Measurements from ENCODE around the gene ZNF267. TPM values are rescaled to one million over a fixed set of nuclear protein-coding genes. Genes with fewer than 3 reads are reported as not detected.
A peak's percentile ranks its signal among the peaks of the same experiment; 100 is the strongest.

The ZNF267 gene
- total and polyA plus RNA-seq, 2 of the 13 experiments (the other 11 are each of a cell fraction or from before 2014, with no cell fraction given): 3.0 to 30.0 TPM

DNA sequence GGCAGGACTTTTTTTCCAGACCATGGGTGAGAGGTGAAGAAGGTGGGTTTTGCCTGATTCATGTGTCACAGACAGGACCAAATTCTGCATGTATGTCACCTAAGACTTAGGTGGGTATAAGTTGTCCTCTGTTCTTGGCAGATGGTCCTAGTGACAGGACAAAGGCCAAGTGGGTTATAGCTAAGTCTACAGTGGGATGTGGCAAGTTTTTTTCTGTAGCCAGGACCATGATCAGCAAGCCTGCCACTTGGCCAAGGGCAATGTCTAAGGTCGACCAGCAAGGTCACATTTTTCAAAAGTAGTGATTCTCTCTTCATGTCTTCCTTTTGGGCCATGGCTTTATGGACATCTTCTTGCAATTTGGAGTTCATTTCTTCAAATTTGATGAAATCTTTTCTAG lies 20.2 kb downstream of the ZNF267 start:
- WGBS (ENCODE audit: low lambda C conversion rate): 95% methylated on average over 1 of the region's 1 CpG

GRCh38 chr16:31897283-31897682 lies 23.7 kb downstream of the ZNF267 start:
- Histone ChIP-seq H3K4me1 (ENCODE audit: insufficient read depth, low read length) (no peaks in the 10 kb centered on the region), H4K20me1 (ENCODE audit: insufficient read depth, low read length) (no peaks in the 10 kb centered on the region), H3K27me3 (ENCODE audit: control insufficient read depth in 1 of 2, insufficient read depth in 2 of 2, low read length in 2 of 2) (no peaks in the 10 kb centered on the region), H3K4me3 (replicated peaks in 1 of 3; ENCODE audit: insufficient read depth in 1 of 3, low read depth in 2 of 3, low read length in 3 of 3) (no peak overlapping the region), H2AFZ (ENCODE audit: low read length) (no peak overlapping the region), H3K9me3 (ENCODE audit: low read length) (peaks cover 28% of the 10 kb centered on the region), H3K79me2 (ENCODE audit: insufficient read depth, low read length) (peaks cover 10% of the 10 kb centered on the region), H3K4me2 (ENCODE audit: low read depth, low read length) (no peak overlapping the region), H3K27ac (ENCODE audit: extremely low read length, insufficient read depth, low read length) (no peak overlapping the region), H3K9ac (ENCODE audit: insufficient read depth, low read depth, low read length) (no peak overlapping the region), H3K36me3 (replicated peaks in 1 of 2; ENCODE audit: control insufficient read depth in 1 of 2, insufficient read depth in 2 of 2, low read length in 2 of 2) (peaks cover 17 to 54% of the 10 kb centered on the region in 2 experiments)
- TF ChIP-seq, protein P1, sequence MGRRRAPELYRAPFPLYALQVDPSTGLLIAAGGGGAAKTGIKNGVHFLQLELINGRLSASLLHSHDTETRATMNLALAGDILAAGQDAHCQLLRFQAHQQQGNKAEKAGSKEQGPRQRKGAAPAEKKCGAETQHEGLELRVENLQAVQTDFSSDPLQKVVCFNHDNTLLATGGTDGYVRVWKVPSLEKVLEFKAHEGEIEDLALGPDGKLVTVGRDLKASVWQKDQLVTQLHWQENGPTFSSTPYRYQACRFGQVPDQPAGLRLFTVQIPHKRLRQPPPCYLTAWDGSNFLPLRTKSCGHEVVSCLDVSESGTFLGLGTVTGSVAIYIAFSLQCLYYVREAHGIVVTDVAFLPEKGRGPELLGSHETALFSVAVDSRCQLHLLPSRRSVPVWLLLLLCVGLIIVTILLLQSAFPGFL (CRISPR knock-in tag; IDR thresholded peaks at IDR 0.05): no peak
- TF ChIP-seq CHD4 (IDR thresholded peaks at IDR 0.05; ENCODE audit: borderline replicate concordance, low read length): peak; percentile 82; the same call in 1 of the 2 replicates
- TF ChIP-seq, protein P2, sequence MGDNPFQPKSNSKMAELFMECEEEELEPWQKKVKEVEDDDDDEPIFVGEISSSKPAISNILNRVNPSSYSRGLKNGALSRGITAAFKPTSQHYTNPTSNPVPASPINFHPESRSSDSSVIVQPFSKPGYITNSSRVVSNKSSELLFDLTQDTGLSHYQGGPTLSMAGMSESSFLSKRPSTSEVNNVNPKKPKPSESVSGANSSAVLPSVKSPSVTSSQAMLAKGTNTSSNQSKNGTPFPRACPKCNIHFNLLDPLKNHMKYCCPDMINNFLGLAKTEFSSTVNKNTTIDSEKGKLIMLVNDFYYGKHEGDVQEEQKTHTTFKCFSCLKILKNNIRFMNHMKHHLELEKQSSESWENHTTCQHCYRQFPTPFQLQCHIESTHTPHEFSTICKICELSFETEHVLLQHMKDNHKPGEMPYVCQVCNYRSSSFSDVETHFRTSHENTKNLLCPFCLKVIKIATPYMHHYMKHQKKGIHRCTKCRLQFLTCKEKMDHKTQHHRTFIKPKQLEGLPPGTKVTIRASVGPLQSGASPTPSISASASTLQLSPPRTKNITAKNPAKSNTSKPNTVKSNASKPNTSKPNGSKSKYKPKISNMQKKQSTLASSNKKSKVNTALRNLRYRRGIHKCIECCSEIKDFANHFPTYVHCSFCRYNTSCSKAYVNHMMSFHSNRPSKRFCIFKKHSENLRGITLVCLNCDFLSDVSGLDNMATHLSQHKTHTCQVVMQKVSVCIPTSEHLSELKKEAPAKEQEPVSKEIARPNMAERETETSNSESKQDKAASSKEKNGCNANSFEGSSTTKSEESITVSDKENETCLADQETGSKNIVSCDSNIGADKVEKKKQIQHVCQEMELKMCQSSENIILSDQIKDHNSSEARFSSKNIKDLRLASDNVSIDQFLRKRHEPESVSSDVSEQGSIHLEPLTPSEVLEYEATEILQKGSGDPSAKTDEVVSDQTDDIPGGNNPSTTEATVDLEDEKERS (CRISPR knock-in tag; IDR thresholded peaks at IDR 0.05): peak; percentile 85
- TF ChIP-seq KLF6 (CRISPR knock-in tag; IDR thresholded peaks at IDR 0.05): no peak
- intact Hi-C loops (cut with micrococcal nuclease; ENCODE audit: unreplicated experiment): no loop called here
- ChIA-PET CTCF (ENCODE audit: low intra/inter-chr PET ratio, low total read pairs) (no interaction called here), POLR2A (no interaction called here)
- in situ Hi-C loops (cut with HindIII; ENCODE audit: extremely low pct_ligation_motif_present, low pct_unique_long_range_greater_than_20kb): no loop called here
- TSS peak; percentile 17 for BruUV-seq (replicated peaks)
- no peak for FAIRE-seq
- ATAC-seq: no peak
- no peak for DNase-seq (ENCODE audit: low spot score)

More for the DNA sequence above, 20.2 kb downstream of the ZNF267 start:
- ChIA-PET CTCF (ENCODE audit: low intra/inter-chr PET ratio, low total read pairs) (no interaction called here), POLR2A (no interaction called here)
- Histone ChIP-seq H3K9me3 (ENCODE audit: low read length) (peaks cover 42% of the 10 kb centered on the region), H4K20me1 (ENCODE audit: insufficient read depth, low read length) (no peaks in the 10 kb centered on the region), H3K4me3 (replicated peaks in 1 of 3; ENCODE audit: insufficient read depth in 1 of 3, low read depth in 2 of 3, low read length in 3 of 3) (no peak overlapping the region), H3K79me2 (ENCODE audit: insufficient read depth, low read length) (peaks cover 27% of the 10 kb centered on the region), H3K27me3 (ENCODE audit: control insufficient read depth in 1 of 2, insufficient read depth in 2 of 2, low read length in 2 of 2) (no peaks in the 10 kb centered on the region), H3K9ac (ENCODE audit: insufficient read depth, low read depth, low read length) (no peak overlapping the region), H3K36me3 (replicated peaks in 1 of 2; ENCODE audit: control insufficient read depth in 1 of 2, insufficient read depth in 2 of 2, low read length in 2 of 2) (peaks cover 29 to 76% of the 10 kb centered on the region in 2 experiments), H3K27ac (ENCODE audit: extremely low read length, insufficient read depth, low read length) (no peak overlapping the region), H3K4me1 (ENCODE audit: insufficient read depth, low read length) (no peaks in the 10 kb centered on the region), H2AFZ (ENCODE audit: low read length) (no peak overlapping the region), H3K4me2 (ENCODE audit: low read depth, low read length) (no peak overlapping the region)
- no peak for DNase-seq (ENCODE audit: low spot score)
- ATAC-seq: no peak
- FAIRE-seq: no peak
- BruUV-seq (replicated peaks): no TSS peak
- in situ Hi-C loops (cut with HindIII; ENCODE audit: extremely low pct_ligation_motif_present, low pct_unique_long_range_greater_than_20kb) (no loop called here), intact Hi-C loops (cut with micrococcal nuclease; ENCODE audit: unreplicated experiment) (no loop called here)
- TF ChIP-seq RBM22 (optimal IDR thresholded peaks at IDR 0.05; ENCODE audit: low read length): peak; percentile 31
- TF ChIP-seq ZNF512 (CRISPR knock-in tag; IDR thresholded peaks at IDR 0.05): no peak
